ENCODE data around the gene GNPAT. TPM values are rescaled to one million over a fixed set of nuclear protein-coding genes. Genes with fewer than 3 reads are reported as not detected.

The GNPAT gene
- total and polyA plus RNA-seq, 2 of the 8 experiments (the other 6 are each of a cell fraction or from before 2014, with no cell fraction given) = 22.9 to 47.4 TPM

DNA sequence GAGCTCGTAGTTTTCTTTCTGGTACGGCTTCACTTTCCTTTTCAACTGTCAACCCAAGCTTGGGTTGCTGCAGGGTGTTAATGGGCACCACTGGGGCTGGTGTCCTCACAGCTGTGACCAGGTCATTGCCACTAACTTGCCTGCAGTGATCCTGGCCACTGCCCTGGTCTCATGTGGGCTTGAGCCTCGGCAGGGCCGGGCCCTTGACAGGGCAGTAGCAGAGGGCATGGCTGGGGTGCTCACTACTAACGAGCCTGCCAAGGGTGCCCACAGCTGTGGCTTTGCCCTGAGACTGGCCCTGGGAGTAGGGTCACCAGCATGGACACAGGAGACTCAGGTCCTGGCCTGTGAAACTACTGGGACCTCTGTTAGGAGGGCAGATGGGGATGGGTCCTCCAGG is 31.5 kb upstream of the GNPAT start:
- Histone ChIP-seq H4K91ac (replicated peaks; ENCODE audit: insufficient read length, low read length) (no peak overlapping the region), H3K23ac (ENCODE audit: insufficient read length) (no peak overlapping the region), H3K23me2 (ENCODE audit: low read depth, low read length) (no peaks in the 10 kb centered on the region), H3K36me3 (ENCODE audit: control insufficient read depth in 2 of 4, insufficient read depth in 4 of 4, low read length in 3 of 4) (no peaks in the 10 kb centered on the region), H2AFZ (ENCODE audit: low read length) (no peak overlapping the region), H3K9me3 (ENCODE audit: insufficient read depth in 2 of 2, low read depth in 1 of 2, low read length in 1 of 2) (no peaks in the 10 kb centered on the region), H2AK5ac (ENCODE audit: low read depth, low read length) (no peak overlapping the region), H2BK5ac (ENCODE audit: low read depth, low read length) (no peak overlapping the region), H3K4me3 (ENCODE audit: extremely low read depth in 1 of 4, insufficient read depth in 2 of 4, low read depth in 3 of 4, low read length in 4 of 4) (no peak overlapping the region), H3K4me1 (replicated peaks in 1 of 4; ENCODE audit: control insufficient read depth in 3 of 4, insufficient read depth in 4 of 4, low read length in 3 of 4) (peaks cover 0 to 2% (median 0%) of the 10 kb centered on the region in 4 experiments; a peak in 3 of 7 replicates), H3K79me2 (ENCODE audit: control insufficient read depth in 1 of 2, insufficient read depth in 2 of 2, low read length in 2 of 2) (no peaks in the 10 kb centered on the region), H3K9ac (replicated peaks in 1 of 4; ENCODE audit: extremely low read depth in 1 of 4, low read depth in 3 of 4, low read length in 3 of 4) (no peak overlapping the region), H3K4me2 (ENCODE audit: insufficient read depth in 1 of 2, low read depth in 2 of 2, low read length in 2 of 2) (no peak overlapping the region), H4K8ac (ENCODE audit: extremely low read depth, insufficient read depth, low read length) (no peak overlapping the region; the same call in 1 of the 2 replicates), H2BK20ac (ENCODE audit: low read length) (no peak overlapping the region), H2BK15ac (ENCODE audit: low read length) (no peak overlapping the region), H3K18ac (ENCODE audit: extremely low read depth, low read length) (no peak overlapping the region), H3K27me3 (replicated peaks in 1 of 4; ENCODE audit: control insufficient read depth in 3 of 4, extremely low read depth in 1 of 4, insufficient read depth in 3 of 4, low read length in 3 of 4) (peaks cover 18 to 28% (median 24%) of the 10 kb centered on the region in 4 experiments), H3K4ac (replicated peaks; ENCODE audit: insufficient read length, low read depth, low read length) (no peak overlapping the region), H3K56ac (replicated peaks; ENCODE audit: insufficient read length, low read depth, low read length) (no peak overlapping the region), H3K79me1 (ENCODE audit: low read depth, low read length) (no peaks in the 10 kb centered on the region), H4K5ac (ENCODE audit: insufficient read length, low read depth, low read length) (no peak overlapping the region), H3K27ac (ENCODE audit: low read depth, low read length) (no peak overlapping the region), H2BK120ac (replicated peaks; ENCODE audit: low read depth, low read length) (no peak overlapping the region), H2BK12ac (ENCODE audit: low read depth, low read length) (no peak overlapping the region), H4K20me1 (replicated peaks in 1 of 2; ENCODE audit: control insufficient read depth in 1 of 2, insufficient read depth in 2 of 2, low read length in 2 of 2) (peaks cover 0 to 11% of the 10 kb centered on the region in 2 experiments), H3K14ac (ENCODE audit: insufficient read length) (no peak overlapping the region)
- no peak for FAIRE-seq
- CTCF ChIA-PET (ENCODE audit: partially characterized antibody) = interaction anchor here (0.6 to 4.0 kb wide), 17 partner anchors 10 to 414 kb away, joined by 3 to 24 read pairs (median 5); partner anchors contain the start of gene TRIM67
- POLR2A ChIA-PET (ENCODE audit: partially characterized antibody) = no interaction called here
- WGBS, 2 experiments (ENCODE audit: extremely low coverage in 1 of 2, insufficient coverage in 1 of 2, insufficient read length in 1 of 2, insufficient replicate concordance in 2 of 2, low coverage in 1 of 2, low lambda C conversion rate in 2 of 2, missing lambda C conversion rate in 1 of 2) = 91% methylated on average over 5 of the region's 5 CpGs; no CpG with 5 or more reads in 1 of the 2 experiments
- TF ChIP-seq SP1 (IDR thresholded peaks at IDR 0.05; ENCODE audit: low read depth, low read length) (no peak), CREB1 (IDR thresholded peaks at IDR 0.05) (no peak), ZNF274 (IDR thresholded peaks at IDR 0.05; ENCODE audit: borderline replicate concordance, extremely low read depth, low read length) (no peak), CBX5 (IDR thresholded peaks at IDR 0.05; ENCODE audit: low read depth, low read length) (no peak), PHF8 (conservative IDR thresholded peaks at IDR 0.05; ENCODE audit: low read depth, low read length) (no peak), SUZ12 (IDR thresholded peaks at IDR 0.05; ENCODE audit: low read length) (no peak), CEBPB (IDR thresholded peaks at IDR 0.05; ENCODE audit: low read depth, low read length) (no peak), GABPA (IDR thresholded peaks at IDR 0.05; ENCODE audit: borderline replicate concordance, insufficient read depth, low read length) (no peak), E2F6 (IDR thresholded peaks at IDR 0.05) (no peak), TBP (IDR thresholded peaks at IDR 0.05; ENCODE audit: low read depth, low read length) (no peak), RBBP5 (IDR thresholded peaks at IDR 0.05; ENCODE audit: borderline replicate concordance, low read depth, low read length) (no peak), TCF12 (IDR thresholded peaks at IDR 0.05; ENCODE audit: low read depth, low read length) (no peak)
- DNase-seq (ENCODE audit: low read depth in 1 of 2, low spot score in 2 of 2) = no peak
